ENCODE measurements around the gene SGSM2. TPM values are rescaled to one million over a fixed set of nuclear protein-coding genes. Genes with fewer than 3 reads are reported as not detected.

The SGSM2 gene
- total and polyA plus RNA-seq, 2 of the 8 experiments (the other 6 are each of a cell fraction or from before 2014, with no cell fraction given): 44.5 to 77.7 TPM

- no peak overlapping the region for H3K14ac ChIP-seq (ENCODE audit: insufficient read length)
- peaks cover 0 to 2% (median 0%) of the 10 kb centered on the region in 4 experiments; a peak in 2 of 7 replicates for H3K4me1 ChIP-seq (replicated peaks in 1 of 4; ENCODE audit: control insufficient read depth in 3 of 4, insufficient read depth in 4 of 4, low read length in 3 of 4)
- no peak overlapping the region for H3K56ac ChIP-seq (replicated peaks; ENCODE audit: insufficient read length, low read depth, low read length)
- no peak overlapping the region for H2BK20ac ChIP-seq (ENCODE audit: low read length)
- 97% methylated on average over 4 of the region's 4 CpGs; no CpG with 5 or more reads in 1 of the 2 experiments for WGBS, 2 experiments (ENCODE audit: extremely low coverage in 1 of 2, insufficient coverage in 1 of 2, insufficient read length in 1 of 2, insufficient replicate concordance in 2 of 2, low coverage in 1 of 2, low lambda C conversion rate in 2 of 2, missing lambda C conversion rate in 1 of 2)
- no peaks in the 10 kb centered on the region; the same call in 1 of the 2 replicates for H3K79me1 ChIP-seq (ENCODE audit: low read depth, low read length)
- no peak overlapping the region for H3K4ac ChIP-seq (replicated peaks; ENCODE audit: insufficient read length, low read depth, low read length)
- H3K4me3 ChIP-seq (ENCODE audit: extremely low read depth in 1 of 4, insufficient read depth in 2 of 4, low read depth in 3 of 4, low read length in 4 of 4): no peak overlapping the region
- H3K9ac ChIP-seq (replicated peaks in 1 of 4; ENCODE audit: extremely low read depth in 1 of 4, low read depth in 3 of 4, low read length in 3 of 4): no peak overlapping the region
- no peak overlapping the region for H2AFZ ChIP-seq (ENCODE audit: low read length)
- no peaks in the 10 kb centered on the region for H3K27me3 ChIP-seq (replicated peaks in 1 of 4; ENCODE audit: control insufficient read depth in 3 of 4, extremely low read depth in 1 of 4, insufficient read depth in 3 of 4, low read length in 3 of 4)
- H2BK12ac ChIP-seq (ENCODE audit: low read depth, low read length): no peak overlapping the region
- H2BK15ac ChIP-seq (ENCODE audit: low read length): no peak overlapping the region
- H2BK5ac ChIP-seq (ENCODE audit: low read depth, low read length): no peak overlapping the region
- H2BK120ac ChIP-seq (replicated peaks; ENCODE audit: low read depth, low read length): no peak overlapping the region
- peaks cover 0 to 10% of the 10 kb centered on the region in 2 experiments; a peak in 3 of 4 replicates for H3K79me2 ChIP-seq (ENCODE audit: control insufficient read depth in 1 of 2, insufficient read depth in 2 of 2, low read length in 2 of 2)
- no peak overlapping the region for H2AK5ac ChIP-seq (ENCODE audit: low read depth, low read length)
- TF ChIP-seq, protein P1, sequence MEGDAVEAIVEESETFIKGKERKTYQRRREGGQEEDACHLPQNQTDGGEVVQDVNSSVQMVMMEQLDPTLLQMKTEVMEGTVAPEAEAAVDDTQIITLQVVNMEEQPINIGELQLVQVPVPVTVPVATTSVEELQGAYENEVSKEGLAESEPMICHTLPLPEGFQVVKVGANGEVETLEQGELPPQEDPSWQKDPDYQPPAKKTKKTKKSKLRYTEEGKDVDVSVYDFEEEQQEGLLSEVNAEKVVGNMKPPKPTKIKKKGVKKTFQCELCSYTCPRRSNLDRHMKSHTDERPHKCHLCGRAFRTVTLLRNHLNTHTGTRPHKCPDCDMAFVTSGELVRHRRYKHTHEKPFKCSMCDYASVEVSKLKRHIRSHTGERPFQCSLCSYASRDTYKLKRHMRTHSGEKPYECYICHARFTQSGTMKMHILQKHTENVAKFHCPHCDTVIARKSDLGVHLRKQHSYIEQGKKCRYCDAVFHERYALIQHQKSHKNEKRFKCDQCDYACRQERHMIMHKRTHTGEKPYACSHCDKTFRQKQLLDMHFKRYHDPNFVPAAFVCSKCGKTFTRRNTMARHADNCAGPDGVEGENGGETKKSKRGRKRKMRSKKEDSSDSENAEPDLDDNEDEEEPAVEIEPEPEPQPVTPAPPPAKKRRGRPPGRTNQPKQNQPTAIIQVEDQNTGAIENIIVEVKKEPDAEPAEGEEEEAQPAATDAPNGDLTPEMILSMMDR (IDR thresholded peaks at IDR 0.05; ENCODE audit: control extremely low read depth in 1 of 3, insufficient read depth in 1 of 3, low read depth in 1 of 3, low read length in 3 of 3): no peak
- no peak overlapping the region for H4K5ac ChIP-seq (ENCODE audit: insufficient read length, low read depth, low read length)
- H4K20me1 ChIP-seq (replicated peaks in 1 of 2; ENCODE audit: control insufficient read depth in 1 of 2, insufficient read depth in 2 of 2, low read length in 2 of 2): peaks cover 0 to 3% of the 10 kb centered on the region in 2 experiments
- ChIA-PET POLR2A (ENCODE audit: partially characterized antibody) (interaction anchor here (1.2 kb wide), 1 partner anchor 31 kb away, joined by 5 read pairs; the partner anchor contains the start of gene TSR1), CTCF (ENCODE audit: partially characterized antibody) (interaction anchor here (0.7 kb wide), 1 partner anchor 668 kb away, joined by 3 read pairs; no protein-coding TSS in a partner anchor)
- H4K8ac ChIP-seq (ENCODE audit: extremely low read depth, insufficient read depth, low read length): no peak overlapping the region
- H4K91ac ChIP-seq (replicated peaks; ENCODE audit: insufficient read length, low read length): no peak overlapping the region
- FAIRE-seq (no peak), DNase-seq (ENCODE audit: low read depth in 1 of 2, low spot score in 2 of 2) (no peak)
- peaks cover 0 to 9% (median 0%) of the 10 kb centered on the region in 4 experiments; a peak in 2 of 8 replicates for H3K36me3 ChIP-seq (ENCODE audit: control insufficient read depth in 2 of 4, insufficient read depth in 4 of 4, low read length in 3 of 4)
- no peak overlapping the region for H3K4me2 ChIP-seq (ENCODE audit: insufficient read depth in 1 of 2, low read depth in 2 of 2, low read length in 2 of 2)
- H3K23me2 ChIP-seq (ENCODE audit: low read depth, low read length): peaks cover 3% of the 10 kb centered on the region
- H3K9me3 ChIP-seq (ENCODE audit: insufficient read depth in 2 of 2, low read depth in 1 of 2, low read length in 1 of 2): no peaks in the 10 kb centered on the region
- no peak overlapping the region for H3K18ac ChIP-seq (ENCODE audit: extremely low read depth, low read length)
- H3K23ac ChIP-seq (ENCODE audit: insufficient read length): no peak overlapping the region
- H3K27ac ChIP-seq (ENCODE audit: low read depth, low read length): no peak overlapping the region
These were observed 32.4 kb upstream of the SGSM2 start for GRCh38 chr17:2304931-2305330.

All from H1 (cell line).